WTC11 (cell line): ENCODE data around the gene RGS9BP.

Experiments
- ATF3 ChIP-seq: sonication (generic); formaldehyde crosslinking; conservative IDR thresholded peaks from 2 replicates; pipeline ENCODE4 v1.8.1; 2022; ENCODE audit warnings: mild to moderate bottlenecking, missing genetic modification reagents
- CREM ChIP-seq: sonication (generic); formaldehyde crosslinking; IDR thresholded peaks from 2 replicates; pipeline ENCODE4 v1.8.1; 2022; ENCODE audit warnings: mild to moderate bottlenecking, missing genetic modification reagents, moderate library complexity
- HMGXB4 ChIP-seq: sonication (generic); formaldehyde crosslinking; IDR thresholded peaks from 2 replicates; pipeline ENCODE4 v1.8.1; 2023; ENCODE audit warnings: mild to moderate bottlenecking, moderate library complexity, missing genetic modification reagents
- SMAD4 ChIP-seq: sonication (generic); formaldehyde crosslinking; IDR thresholded peaks from 2 replicates; pipeline ENCODE4 v1.8.0; 2022; ENCODE audit warnings: mild to moderate bottlenecking, missing genetic modification reagents

- TF ChIP-seq CREM (CRISPR knock-in tag): no peak
- TF ChIP-seq HMGXB4 (CRISPR knock-in tag): no peak
- TF ChIP-seq ATF3 (CRISPR knock-in tag): no peak
- no peak for TF ChIP-seq SMAD4 (CRISPR knock-in tag)
Observed at GRCh38 chr19:32686847-32687475, 11.3 kb downstream of the RGS9BP start.
